Hepatocyte (in vitro differentiated cells): ENCODE data around the gene BORCS8. TPM values are rescaled to one million over a fixed set of nuclear protein-coding genes. Genes with fewer than 3 reads are reported as not detected.

ENCODE experiments used
- DNase-seq: peaks from one replicate; pipeline ENCODE4 v3.0.0-alpha.2; 2016; ENCODE audit warnings: low spot score
- H2AFZ ChIP-seq: fragments of 200-600 bp; sonication (generic); 2 replicates; pipeline ENCODE4 v1.6.0; 2016; ENCODE audit warnings: antibody characterized with exemption, mild to moderate bottlenecking
- H3K27ac ChIP-seq: fragments of 200-600 bp; sonication (generic); 2 replicates; pipeline ENCODE4 v1.5.1; 2016; ENCODE audit warnings: mild to moderate bottlenecking
- H3K27me3 ChIP-seq: fragments of 200-600 bp; sonication (generic); 2 replicates; pipeline ENCODE4 v1.6.1; 2016
- H3K36me3 ChIP-seq: fragments of 200-600 bp; sonication (generic); replicated peaks from 2 replicates; pipeline ENCODE4 v1.5.1; 2016; ENCODE audit warnings: low read depth; ENCODE audit not compliant: insufficient read depth
- H3K4me1 ChIP-seq: fragments of 200-600 bp; sonication (generic); 2 replicates; pipeline ENCODE4 v1.5.1; 2016; ENCODE audit warnings: mild to moderate bottlenecking, moderate library complexity; ENCODE audit not compliant: insufficient read depth
- H3K4me2 ChIP-seq: fragments of 200-600 bp; sonication (generic); 2 replicates; pipeline ENCODE4 v1.6.0; 2016
- H3K4me3 ChIP-seq: fragments of 200-600 bp; sonication (generic); 2 replicates; pipeline ENCODE4 v1.5.1; 2016; ENCODE audit warnings: mild to moderate bottlenecking
- H3K79me2 ChIP-seq: fragments of 200-600 bp; sonication (generic); 2 replicates; pipeline ENCODE4 v1.6.0; 2017; ENCODE audit warnings: mild to moderate bottlenecking
- H3K9me2 ChIP-seq: fragments of 200-600 bp; sonication (generic); replicated peaks from 2 replicates; pipeline ENCODE4 v1.6.0; 2017; ENCODE audit warnings: mild to moderate bottlenecking; ENCODE audit not compliant: insufficient read depth
- H3K9me3 ChIP-seq: fragments of 200-600 bp; sonication (generic); 2 replicates; pipeline ENCODE4 v1.5.1; 2016; ENCODE audit warnings: low read depth, mild to moderate bottlenecking
- H4K20me1 ChIP-seq: fragments of 200-600 bp; sonication (generic); 2 replicates; pipeline ENCODE4 v1.6.0; 2016; ENCODE audit warnings: mild to moderate bottlenecking; ENCODE audit not compliant: insufficient read depth, poor library complexity, severe bottlenecking
- CTCF ChIP-seq: fragments of 200-600 bp; sonication (generic); IDR thresholded peaks from 2 replicates; pipeline ENCODE4 v1.5.1; 2016; ENCODE audit warnings: antibody characterized with exemption, mild to moderate bottlenecking; ENCODE audit not compliant: poor library complexity
- EZH2 ChIP-seq: fragments of 200-600 bp; sonication (generic); IDR thresholded peaks from 2 replicates; pipeline ENCODE4 v1.6.1; 2016; ENCODE audit warnings: antibody characterized with exemption, mild to moderate bottlenecking, borderline replicate concordance
- EZH2phosphoT487 ChIP-seq: fragments of 200-600 bp; sonication (generic); IDR thresholded peaks from one replicate; pipeline ENCODE4 v1.6.1; 2018; ENCODE audit warnings: antibody characterized with exemption, mild to moderate bottlenecking, low read depth, moderate library complexity; ENCODE audit not compliant: unreplicated experiment, severe bottlenecking
- WGBS: methylation state at CpG from one replicate; pipeline ENCODE4 v1.1.6; 2016; ENCODE audit warnings: low lambda C conversion rate; ENCODE audit errors: missing lambda C conversion rate; 5-methylcytosine and 5-hydroxymethylcytosine counted together
- polyA plus RNA-seq: library from polyadenylated mRNA; unstranded; fragments of >200 nt; fragmentation: Nextera tagmentation; extraction: Ambion mirVana; gene quantifications from 2 replicates; pipeline ENCODE4 v1.2.1, GENCODE V29; 2016
- total RNA-seq: library from RNA; depleted of rRNA; stranded (reverse); fragments of >200 nt; gene quantifications from 2 replicates; pipeline ENCODE4 v1.2.3, GENCODE V29; 2014

Gene BORCS8
- total and polyA plus RNA-seq, 2 experiments from 2014 or later = 13.1 to 25.6 TPM

- no peak for DNase-seq
- Histone ChIP-seq H3K79me2 (no peaks in the 10 kb centered on the region), H3K9me2 (no peaks in the 10 kb centered on the region), H3K4me1 (no peaks in the 10 kb centered on the region), H3K4me3 (no peak overlapping the region), H2AFZ (no peak overlapping the region), H3K36me3 (no peaks in the 10 kb centered on the region), H4K20me1 (no peaks in the 10 kb centered on the region), H3K27me3 (no peaks in the 10 kb centered on the region), H3K9me3 (no peaks in the 10 kb centered on the region), H3K27ac (no peak overlapping the region), H3K4me2 (no peak overlapping the region)
- TF ChIP-seq CTCF (no peak), EZH2 (no peak), EZH2phosphoT487 (no peak)
- 92% methylated on average over 5 of the region's 5 CpGs for WGBS
Observed at GRCh38 chr19:19147344-19147743, 44.6 kb downstream of the BORCS8 start.

- Histone ChIP-seq H3K79me2 (no peaks in the 10 kb centered on the region), H3K4me3 (no peak overlapping the region), H3K9me2 (no peaks in the 10 kb centered on the region), H3K27me3 (no peaks in the 10 kb centered on the region), H3K27ac (no peak overlapping the region), H4K20me1 (no peaks in the 10 kb centered on the region), H3K9me3 (no peaks in the 10 kb centered on the region), H3K4me1 (no peaks in the 10 kb centered on the region), H3K36me3 (no peaks in the 10 kb centered on the region), H2AFZ (no peak overlapping the region), H3K4me2 (no peak overlapping the region)
- no peak for DNase-seq
- TF ChIP-seq EZH2phosphoT487 (no peak), EZH2 (no peak), CTCF (no peak)
- 92% methylated on average over 7 of the region's 7 CpGs for WGBS
Observed at GRCh38 chr19:19146865-19147264, 45.1 kb downstream of the BORCS8 start.

GRCh38 chr19:19145684-19146608, 46.0 kb downstream of the BORCS8 start:
- Histone ChIP-seq H4K20me1 (no peaks in the 10 kb centered on the region), H2AFZ (no peak overlapping the region), H3K36me3 (no peaks in the 10 kb centered on the region), H3K9me3 (no peaks in the 10 kb centered on the region), H3K4me1 (no peaks in the 10 kb centered on the region), H3K4me2 (no peak overlapping the region), H3K27ac (no peak overlapping the region), H3K9me2 (no peaks in the 10 kb centered on the region), H3K79me2 (no peaks in the 10 kb centered on the region), H3K27me3 (no peaks in the 10 kb centered on the region), H3K4me3 (no peak overlapping the region)
- TF ChIP-seq EZH2phosphoT487 = no peak
- peak; percentile 94 for TF ChIP-seq CTCF
- DNase-seq = peak; percentile 72
- 47% methylated on average over 27 of the region's 47 CpGs for WGBS
